ENCODE results near the gene INS.
"Not testable (repeated sequence)": the region's sequence is repeated elsewhere in the genome, so short reads cannot be mapped to it uniquely, and the experiment has no call there.

The INS gene

DNA sequence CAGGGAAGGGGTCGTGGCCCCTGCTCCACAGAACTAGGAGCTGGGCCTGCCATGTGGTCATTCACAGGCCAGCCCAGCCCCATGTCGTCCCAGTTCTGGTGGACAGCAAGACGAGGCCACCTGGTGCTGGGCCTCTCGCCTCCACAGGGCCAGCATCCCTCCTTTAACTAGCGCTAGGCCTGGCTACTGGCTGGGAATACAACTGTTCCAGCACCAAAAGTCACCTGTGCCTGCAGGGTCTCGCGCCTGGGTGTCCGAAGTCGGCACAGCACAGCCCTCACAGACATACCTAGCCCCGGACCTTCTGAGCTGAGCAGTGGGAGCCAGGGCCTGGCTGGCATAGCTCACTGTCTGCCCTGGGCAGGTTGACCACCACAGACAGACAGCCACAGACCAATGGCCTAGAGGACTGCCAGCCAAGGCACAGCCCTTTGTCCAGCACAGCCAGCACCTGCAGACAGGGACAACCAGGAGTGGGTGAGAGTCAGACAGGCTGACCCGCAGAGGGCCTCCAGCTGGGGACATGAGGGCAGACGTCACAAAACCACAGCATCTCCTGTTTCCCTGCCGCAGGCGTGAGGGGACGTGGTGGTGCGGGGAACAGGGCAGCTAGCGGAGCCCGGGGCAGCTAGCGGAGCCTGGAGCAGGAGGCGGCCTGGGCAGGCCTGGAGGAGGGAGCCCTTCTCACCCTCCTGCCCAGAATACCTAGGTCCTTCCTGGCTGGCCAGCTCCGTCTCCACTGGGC lies 37.8 kb upstream of the INS start:
- H3K27ac ChIP-seq (ENCODE audit: low read depth in 2 of 2, low read length in 2 of 2) = no peak overlapping the region

DNA sequence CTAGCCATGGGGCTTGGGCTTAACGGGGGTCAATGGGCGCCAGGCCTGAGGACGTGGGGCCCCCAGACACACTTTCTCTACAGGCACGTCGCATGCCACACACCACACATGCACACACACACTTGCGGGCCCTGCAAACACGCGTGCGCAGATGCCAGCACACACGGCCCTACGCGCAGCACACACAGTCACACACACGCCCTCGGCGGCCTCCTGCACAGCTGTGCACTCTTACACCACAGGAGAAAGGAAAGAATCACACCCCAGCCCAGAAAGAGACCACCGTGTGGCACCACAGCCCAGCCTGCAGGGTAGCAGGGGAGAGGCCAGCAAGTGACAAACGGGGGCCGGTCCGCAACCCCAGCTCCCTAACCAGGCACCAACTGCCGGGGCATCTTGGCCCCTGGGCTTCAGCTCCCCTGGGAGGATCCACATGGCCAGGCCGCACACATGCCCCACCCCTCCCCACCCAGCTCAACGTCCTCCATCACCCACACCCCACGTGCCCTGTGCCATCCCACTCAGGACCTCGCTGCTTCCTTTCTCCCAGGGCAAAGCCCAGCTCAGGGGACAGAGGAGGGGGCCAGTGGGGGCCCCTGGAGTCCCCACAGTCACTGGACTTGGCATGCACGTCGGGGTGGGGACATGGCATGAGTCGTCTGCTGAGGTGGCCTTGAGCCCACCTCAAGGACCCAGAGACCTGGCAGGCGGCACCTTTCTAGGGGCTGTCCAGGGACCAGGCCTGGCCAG lies 36.9 kb upstream of the INS start:
- peaks cover 6 to 8% of the 10 kb centered on the region in 2 donors for H3K4me1 ChIP-seq (ENCODE audit: control insufficient read depth in 2 of 2, insufficient read depth in 2 of 2, low read length in 2 of 2)
- H3K9ac ChIP-seq (ENCODE audit: low read depth in 1 of 2, low read length in 2 of 2) = no peak overlapping the region
- H3K4me3 ChIP-seq (ENCODE audit: low read length in 2 of 2) = no peak overlapping the region
- H3K9me3 ChIP-seq (ENCODE audit: control insufficient read depth in 2 of 2, low read length in 2 of 2) = no peaks in the 10 kb centered on the region
- H3K27ac ChIP-seq (ENCODE audit: low read depth in 2 of 2, low read length in 2 of 2) = no peak overlapping the region
- H3K36me3 ChIP-seq (ENCODE audit: control insufficient read depth in 2 of 2, insufficient read depth in 2 of 2, low read length in 2 of 2) = no peaks in the 10 kb centered on the region
- H3K27me3 ChIP-seq (ENCODE audit: control insufficient read depth in 2 of 2, insufficient read depth in 2 of 2, low read length in 2 of 2) = no peaks in the 10 kb centered on the region

More for the DNA sequence above, 37.8 kb upstream of the INS start:
- no peaks in the 10 kb centered on the region for H3K36me3 ChIP-seq (ENCODE audit: control insufficient read depth in 2 of 2, insufficient read depth in 2 of 2, low read length in 2 of 2)
- H3K27me3 ChIP-seq (ENCODE audit: control insufficient read depth in 2 of 2, insufficient read depth in 2 of 2, low read length in 2 of 2) = no peaks in the 10 kb centered on the region
- H3K4me3 ChIP-seq (ENCODE audit: low read length in 2 of 2) = no peak overlapping the region
- H3K9me3 ChIP-seq (ENCODE audit: control insufficient read depth in 2 of 2, low read length in 2 of 2) = no peaks in the 10 kb centered on the region
- no peak overlapping the region for H3K9ac ChIP-seq (ENCODE audit: low read depth in 1 of 2, low read length in 2 of 2)
- H3K4me1 ChIP-seq (ENCODE audit: control insufficient read depth in 2 of 2, insufficient read depth in 2 of 2, low read length in 2 of 2) = peaks cover 7 to 9% of the 10 kb centered on the region in 2 donors

DNA sequence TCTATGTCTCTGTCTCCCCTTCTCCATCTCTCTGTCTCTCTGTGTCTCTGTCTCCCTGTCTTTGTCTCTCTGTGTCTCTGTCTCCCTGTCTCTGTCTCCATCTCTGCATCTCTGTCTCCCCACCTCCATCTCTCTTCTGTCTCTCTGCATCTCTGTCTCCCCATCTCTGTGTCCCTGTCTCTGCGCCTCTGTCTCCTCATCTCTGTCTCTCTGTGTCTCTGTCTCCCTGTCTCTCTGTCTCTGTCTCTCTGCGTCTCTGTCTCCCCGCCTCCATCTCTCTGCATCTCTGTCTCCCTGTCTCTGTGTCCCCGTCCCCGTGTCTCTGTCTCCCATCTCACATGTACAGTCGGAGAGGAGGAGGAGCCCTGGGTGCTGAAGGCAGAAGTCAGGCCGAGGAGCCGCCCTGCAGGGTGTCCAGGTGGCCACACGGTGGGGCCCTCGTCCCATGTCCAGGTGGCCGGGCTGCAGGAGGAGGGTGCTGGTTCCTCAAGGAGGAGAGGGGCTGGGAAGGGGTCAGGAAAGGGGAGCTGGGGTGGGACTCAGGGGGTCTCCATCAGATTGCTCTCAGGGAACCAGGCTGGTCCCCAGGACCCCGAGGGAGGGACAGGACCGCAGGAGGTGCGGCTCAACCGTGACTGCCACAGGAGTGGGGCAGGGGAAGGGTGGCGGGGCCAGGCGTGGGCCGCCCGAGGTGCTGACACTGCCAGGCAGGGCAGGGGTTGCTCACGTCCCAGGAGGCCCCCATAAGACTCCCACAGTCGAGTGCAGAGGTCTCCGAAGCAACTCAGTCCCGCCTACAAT lies 36.2 kb upstream of the INS start:
- H3K4me3 ChIP-seq (ENCODE audit: low read length in 2 of 2) = no peak overlapping the region
- H3K9ac ChIP-seq (ENCODE audit: low read depth in 1 of 2, low read length in 2 of 2) = no peak overlapping the region

DNA sequence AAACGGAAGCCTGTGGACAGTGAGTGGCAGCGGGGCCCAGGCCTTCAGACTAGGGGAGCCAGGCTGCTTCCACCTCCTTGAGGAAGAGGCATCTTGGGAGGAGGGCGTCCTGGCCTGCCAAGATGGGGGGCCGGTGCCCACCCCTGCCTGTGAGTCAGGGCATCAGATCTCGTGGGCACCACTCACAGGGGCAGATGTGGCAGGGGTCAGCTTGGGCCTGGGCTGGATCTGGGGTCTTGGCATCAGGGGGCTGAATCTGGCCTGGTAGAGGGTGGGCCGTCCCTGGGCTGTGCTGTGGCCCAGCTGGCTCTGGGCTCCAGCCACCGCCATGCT lies 34.7 kb upstream of the INS start:
- H3K27me3 ChIP-seq (ENCODE audit: control insufficient read depth in 2 of 2, insufficient read depth in 2 of 2, low read length in 2 of 2) = peaks cover 0 to 2% of the 10 kb centered on the region in 2 donors
- no peak overlapping the region for H3K4me3 ChIP-seq (ENCODE audit: low read length in 2 of 2)
- H3K9me3 ChIP-seq (ENCODE audit: control insufficient read depth in 2 of 2, low read length in 2 of 2) = no peaks in the 10 kb centered on the region
- H3K36me3 ChIP-seq (ENCODE audit: control insufficient read depth in 2 of 2, insufficient read depth in 2 of 2, low read length in 2 of 2) = no peaks in the 10 kb centered on the region
- H3K4me1 ChIP-seq (ENCODE audit: control insufficient read depth in 2 of 2, insufficient read depth in 2 of 2, low read length in 2 of 2) = peaks cover 0 to 6% of the 10 kb centered on the region in 2 donors
- H3K27ac ChIP-seq (ENCODE audit: low read depth in 2 of 2, low read length in 2 of 2) = no peak overlapping the region
- H3K9ac ChIP-seq (ENCODE audit: low read depth in 1 of 2, low read length in 2 of 2) = no peak overlapping the region

More for the DNA sequence above, 36.2 kb upstream of the INS start:
- peaks cover 3 to 6% of the 10 kb centered on the region in 2 donors for H3K4me1 ChIP-seq (ENCODE audit: control insufficient read depth in 2 of 2, insufficient read depth in 2 of 2, low read length in 2 of 2)
- H3K27ac ChIP-seq (ENCODE audit: low read depth in 2 of 2, low read length in 2 of 2) = no peak overlapping the region
- no peaks in the 10 kb centered on the region for H3K9me3 ChIP-seq (ENCODE audit: control insufficient read depth in 2 of 2, low read length in 2 of 2)
- H3K36me3 ChIP-seq (ENCODE audit: control insufficient read depth in 2 of 2, insufficient read depth in 2 of 2, low read length in 2 of 2) = no peaks in the 10 kb centered on the region
- no peaks in the 10 kb centered on the region for H3K27me3 ChIP-seq (ENCODE audit: control insufficient read depth in 2 of 2, insufficient read depth in 2 of 2, low read length in 2 of 2)

DNA sequence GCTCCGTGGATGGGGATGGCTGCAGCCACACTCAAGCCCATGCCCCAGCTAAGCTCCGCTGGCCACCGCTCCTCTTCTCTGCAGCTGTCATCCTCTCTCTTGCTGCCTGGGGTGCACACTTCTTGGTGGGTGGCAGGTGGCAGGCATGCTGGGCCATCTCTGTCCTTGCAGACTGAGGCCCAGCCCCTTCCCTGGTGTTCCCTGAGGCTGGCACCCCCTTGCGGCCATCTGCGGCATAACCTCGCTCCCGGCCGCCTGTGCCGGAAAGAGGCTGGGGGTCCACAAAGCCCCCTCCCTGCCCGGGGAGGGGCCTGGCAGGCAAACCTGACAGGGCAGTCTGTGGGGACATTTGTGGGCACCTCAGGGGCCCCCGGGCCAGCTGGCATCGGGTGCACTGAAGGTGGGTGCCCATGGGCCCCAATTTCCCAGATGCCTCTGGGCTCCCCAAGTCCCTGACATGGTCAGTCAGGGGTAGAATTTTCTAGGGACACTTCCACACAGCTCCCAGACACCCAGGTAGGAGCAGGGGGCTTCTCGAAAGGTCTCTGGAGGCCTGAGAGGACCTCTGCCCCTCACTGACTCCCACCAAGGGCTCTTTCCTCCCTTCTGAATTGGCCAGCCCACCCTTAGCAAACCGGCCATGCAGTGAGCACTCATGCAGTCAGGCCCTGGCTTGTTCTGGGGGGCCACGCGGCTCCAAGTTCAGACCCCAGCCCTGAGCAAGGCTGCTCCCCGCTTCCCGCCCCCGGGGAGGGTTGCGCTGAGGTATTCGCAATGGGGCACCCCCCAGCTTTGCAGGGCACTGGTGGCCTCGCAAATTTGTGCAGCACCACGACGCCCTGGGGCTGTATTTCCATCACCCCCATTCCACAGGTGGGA lies 34.1 kb upstream of the INS start:
- H3K27ac ChIP-seq (ENCODE audit: low read depth in 2 of 2, low read length in 2 of 2) = no peak overlapping the region
- peaks cover 0 to 4% of the 10 kb centered on the region in 2 donors for H3K27me3 ChIP-seq (ENCODE audit: control insufficient read depth in 2 of 2, insufficient read depth in 2 of 2, low read length in 2 of 2)
- H3K9ac ChIP-seq (ENCODE audit: low read depth in 1 of 2, low read length in 2 of 2) = no peak overlapping the region

DNA sequence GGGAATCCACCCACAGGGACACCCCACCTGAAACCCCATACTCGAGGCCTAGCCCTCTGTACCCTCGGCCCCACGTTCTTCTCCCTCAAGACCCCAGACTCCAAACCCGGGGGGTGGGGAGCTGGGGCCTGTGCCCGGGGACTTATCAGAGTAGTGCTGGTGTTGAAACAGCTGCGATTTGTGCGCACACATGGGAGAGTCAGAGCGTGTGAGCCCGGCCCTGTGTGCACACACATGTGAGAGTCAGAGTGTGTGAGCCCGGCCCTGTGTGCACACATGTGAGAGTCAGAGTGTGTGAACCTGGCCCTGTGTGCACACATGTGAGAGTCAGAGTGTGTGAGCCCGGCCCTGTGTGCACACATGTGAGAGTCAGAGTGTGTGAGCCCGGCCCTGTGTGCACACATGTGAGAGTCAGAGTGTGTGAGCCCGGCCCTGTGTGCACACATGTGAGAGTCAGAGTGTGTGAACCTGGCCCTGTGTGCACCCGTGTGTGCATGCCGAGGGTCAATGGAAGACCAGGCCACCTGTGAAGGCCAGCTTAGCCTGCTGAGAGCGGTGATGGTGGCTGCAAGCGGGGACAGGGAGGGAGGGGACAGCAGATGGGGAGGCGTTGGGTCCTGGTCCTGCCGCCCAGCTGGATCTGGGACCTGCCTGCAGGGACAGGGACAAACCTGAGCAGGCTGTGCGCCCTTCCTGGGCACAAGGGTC lies 33.0 kb upstream of the INS start:
- H3K9ac ChIP-seq (ENCODE audit: low read depth in 1 of 2, low read length in 2 of 2); H3K27ac ChIP-seq (ENCODE audit: low read depth in 2 of 2, low read length in 2 of 2); H3K9me3 ChIP-seq (ENCODE audit: control insufficient read depth in 2 of 2, low read length in 2 of 2); H3K4me3 ChIP-seq (ENCODE audit: low read length in 2 of 2); H3K36me3 ChIP-seq (ENCODE audit: control insufficient read depth in 2 of 2, insufficient read depth in 2 of 2, low read length in 2 of 2); H3K27me3 ChIP-seq (ENCODE audit: control insufficient read depth in 2 of 2, insufficient read depth in 2 of 2, low read length in 2 of 2); H3K4me1 ChIP-seq (ENCODE audit: control insufficient read depth in 2 of 2, insufficient read depth in 2 of 2, low read length in 2 of 2): not testable (repeated sequence)

More for the DNA sequence above, 34.1 kb upstream of the INS start:
- peaks cover 0 to 6% of the 10 kb centered on the region in 2 donors for H3K4me1 ChIP-seq (ENCODE audit: control insufficient read depth in 2 of 2, insufficient read depth in 2 of 2, low read length in 2 of 2)
- no peaks in the 10 kb centered on the region for H3K9me3 ChIP-seq (ENCODE audit: control insufficient read depth in 2 of 2, low read length in 2 of 2)
- no peak overlapping the region for H3K4me3 ChIP-seq (ENCODE audit: low read length in 2 of 2)
- no peaks in the 10 kb centered on the region for H3K36me3 ChIP-seq (ENCODE audit: control insufficient read depth in 2 of 2, insufficient read depth in 2 of 2, low read length in 2 of 2)

DNA sequence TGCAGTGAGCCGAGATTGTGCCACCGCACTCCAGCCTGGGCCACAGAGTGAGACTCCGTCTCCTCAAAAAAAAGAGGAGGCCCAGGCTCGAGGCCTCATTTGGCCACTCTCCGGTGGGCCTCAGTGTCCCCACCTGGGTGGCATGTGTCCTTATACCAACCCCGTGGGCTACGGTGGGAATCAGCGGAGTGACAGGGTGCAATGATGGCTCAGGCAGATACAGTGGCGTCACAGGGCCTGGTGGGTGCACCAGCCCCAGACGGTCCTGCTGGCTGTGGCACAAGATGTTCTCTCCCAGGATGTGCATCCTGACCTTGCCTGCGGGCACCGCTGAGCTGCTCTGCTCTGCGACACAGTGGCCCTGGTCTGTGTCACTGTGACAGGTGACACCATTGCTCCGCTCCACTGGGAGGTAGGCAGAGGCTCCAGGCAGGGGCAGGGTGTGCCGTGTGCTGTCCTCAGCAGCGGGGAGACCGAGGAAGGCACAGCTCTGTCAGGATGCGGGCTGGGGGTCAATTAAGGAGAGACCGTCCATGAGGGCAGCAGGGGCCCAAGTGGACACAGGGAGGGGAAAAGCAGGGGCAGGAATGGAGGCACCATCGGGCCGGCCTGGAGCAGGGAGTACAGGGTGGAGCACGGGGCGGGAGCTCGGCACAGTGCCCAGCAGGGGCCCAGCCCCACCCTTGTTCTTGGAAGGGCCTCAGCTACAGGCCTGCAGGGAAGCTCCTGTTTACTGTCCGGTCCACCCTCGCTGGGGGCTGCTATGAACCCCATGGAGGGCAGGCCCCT lies 32.3 kb upstream of the INS start:
- Histone ChIP-seq H3K9me3 (ENCODE audit: control insufficient read depth in 2 of 2, low read length in 2 of 2) (no peaks in the 10 kb centered on the region), H3K36me3 (ENCODE audit: control insufficient read depth in 2 of 2, insufficient read depth in 2 of 2, low read length in 2 of 2) (no peaks in the 10 kb centered on the region), H3K4me1 (ENCODE audit: control insufficient read depth in 2 of 2, insufficient read depth in 2 of 2, low read length in 2 of 2) (peaks cover 0 to 6% of the 10 kb centered on the region in 2 donors), H3K4me3 (ENCODE audit: low read length in 2 of 2) (no peak overlapping the region), H3K27me3 (ENCODE audit: control insufficient read depth in 2 of 2, insufficient read depth in 2 of 2, low read length in 2 of 2) (peaks cover 3 to 6% of the 10 kb centered on the region in 2 donors), H3K27ac (ENCODE audit: low read depth in 2 of 2, low read length in 2 of 2) (no peak overlapping the region), H3K9ac (ENCODE audit: low read depth in 1 of 2, low read length in 2 of 2) (no peak overlapping the region)

DNA sequence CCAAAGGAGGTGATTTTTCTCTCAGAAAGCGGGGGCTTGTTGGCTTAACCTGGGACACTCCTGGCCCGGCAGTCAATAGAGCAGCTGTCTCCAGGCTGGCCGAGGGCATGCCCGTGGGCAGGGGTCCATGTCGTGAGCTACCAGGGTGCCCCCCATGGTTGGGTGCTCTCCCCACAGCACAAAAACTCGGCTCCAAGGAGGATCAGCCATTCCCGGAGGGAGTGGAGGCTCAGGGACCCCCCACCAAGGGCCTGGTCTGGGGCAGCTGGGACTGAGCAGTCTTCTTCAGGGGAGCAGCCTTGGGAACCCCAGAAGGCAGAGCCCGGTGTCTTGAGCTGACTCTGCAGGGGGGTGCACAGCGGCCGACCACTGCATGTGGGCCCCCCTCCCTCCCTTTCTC lies 31.4 kb upstream of the INS start:
- H3K27me3 ChIP-seq (ENCODE audit: control insufficient read depth in 2 of 2, insufficient read depth in 2 of 2, low read length in 2 of 2) = peaks cover 7 to 12% of the 10 kb centered on the region in 2 donors
- no peak overlapping the region for H3K9ac ChIP-seq (ENCODE audit: low read depth in 1 of 2, low read length in 2 of 2)
- no peak overlapping the region for H3K27ac ChIP-seq (ENCODE audit: low read depth in 2 of 2, low read length in 2 of 2)
- H3K4me3 ChIP-seq (ENCODE audit: low read length in 2 of 2) = no peak overlapping the region
- H3K36me3 ChIP-seq (ENCODE audit: control insufficient read depth in 2 of 2, insufficient read depth in 2 of 2, low read length in 2 of 2) = no peaks in the 10 kb centered on the region
- no peaks in the 10 kb centered on the region for H3K9me3 ChIP-seq (ENCODE audit: control insufficient read depth in 2 of 2, low read length in 2 of 2)
- peaks cover 0 to 6% of the 10 kb centered on the region in 2 donors for H3K4me1 ChIP-seq (ENCODE audit: control insufficient read depth in 2 of 2, insufficient read depth in 2 of 2, low read length in 2 of 2)

Measured in mucosa of rectum (tissue), 2 donors.